ENCODE measurements around the gene REEP6. TPM values are rescaled to one million over a fixed set of nuclear protein-coding genes. Genes with fewer than 3 reads are reported as not detected.
A peak's percentile ranks its signal among the peaks of the same experiment; 100 is the strongest.

REEP6 gene
- total and polyA plus RNA-seq, 10 donors, result 0.65 to 2.6 (median 1.6) TPM; not detected in 1

GRCh38 chr19:1466461-1467214 is 24.3 kb upstream of the REEP6 start:
- TF ChIP-seq CTCF (IDR thresholded peaks at IDR 0.05 in 8 of 11, conservative IDR thresholded peaks at IDR 0.05 in 3 of 11) (no peak), POLR2A (IDR thresholded peaks at IDR 0.05) (no peak), POLR2AphosphoS5 (IDR thresholded peaks at IDR 0.05) (no peak)
- WGBS, 5 donors, result 13 to 34% (median 27%) methylated on average over 18 to 70 of the region's 70 CpGs
- Histone ChIP-seq H3K36me3 (peaks cover 0 to 16% (median 0%) of the 10 kb centered on the region in 6 donors), H3K4me3 (peak overlapping the region in 1 of 8 donors; percentile 72), H3K9me3 (no peaks in the 10 kb centered on the region), H3K4me1 (peaks cover 48 to 67% (median 63%) of the 10 kb centered on the region in 6 donors), H3K27ac (no peak overlapping the region), H3K27me3 (replicated peaks in 1 of 7) (peaks cover 21 to 74% (median 70%) of the 10 kb centered on the region in 7 donors)
- no peak for DNase-seq
- intact Hi-C loops (cut with DNase I; ENCODE audit: low total_unique reads), result no loop called here

DNA sequence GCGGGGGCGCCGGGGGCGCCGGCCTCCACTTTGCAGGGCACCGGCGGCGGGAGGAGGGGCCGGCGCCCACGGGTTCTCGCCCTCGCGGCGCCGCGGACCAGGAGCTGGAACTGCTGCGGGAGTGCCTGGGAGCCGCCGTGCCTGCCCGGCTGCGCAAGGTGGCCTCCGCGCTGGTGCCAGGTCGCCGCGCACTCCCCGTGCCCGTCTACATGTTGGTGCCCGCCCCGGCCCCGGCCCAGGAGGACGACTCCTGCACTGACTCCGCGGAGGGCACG is 23.8 kb upstream of the REEP6 start:
- no peak for DNase-seq
- no peak for TF ChIP-seq POLR2A (IDR thresholded peaks at IDR 0.05)
- TF ChIP-seq CTCF (IDR thresholded peaks at IDR 0.05 in 8 of 11, conservative IDR thresholded peaks at IDR 0.05 in 3 of 11), result no peak
- no peak for TF ChIP-seq POLR2AphosphoS5 (IDR thresholded peaks at IDR 0.05)
- Histone ChIP-seq H3K36me3 (peaks cover 0 to 12% (median 0%) of the 10 kb centered on the region in 6 donors), H3K4me3 (peak overlapping the region in 3 of 8 donors; percentile 4 to 72 (median 50)), H3K27ac (no peak overlapping the region), H3K27me3 (replicated peaks in 1 of 7) (peaks cover 21 to 79% (median 75%) of the 10 kb centered on the region in 7 donors), H3K9me3 (no peaks in the 10 kb centered on the region), H3K4me1 (peaks cover 50 to 72% (median 68%) of the 10 kb centered on the region in 6 donors)
- 0 to 6% (median 4%) methylated on average over 3 to 36 of the region's 36 CpGs for WGBS, 5 donors
- intact Hi-C loops (cut with DNase I; ENCODE audit: low total_unique reads), result no loop called here

DNA sequence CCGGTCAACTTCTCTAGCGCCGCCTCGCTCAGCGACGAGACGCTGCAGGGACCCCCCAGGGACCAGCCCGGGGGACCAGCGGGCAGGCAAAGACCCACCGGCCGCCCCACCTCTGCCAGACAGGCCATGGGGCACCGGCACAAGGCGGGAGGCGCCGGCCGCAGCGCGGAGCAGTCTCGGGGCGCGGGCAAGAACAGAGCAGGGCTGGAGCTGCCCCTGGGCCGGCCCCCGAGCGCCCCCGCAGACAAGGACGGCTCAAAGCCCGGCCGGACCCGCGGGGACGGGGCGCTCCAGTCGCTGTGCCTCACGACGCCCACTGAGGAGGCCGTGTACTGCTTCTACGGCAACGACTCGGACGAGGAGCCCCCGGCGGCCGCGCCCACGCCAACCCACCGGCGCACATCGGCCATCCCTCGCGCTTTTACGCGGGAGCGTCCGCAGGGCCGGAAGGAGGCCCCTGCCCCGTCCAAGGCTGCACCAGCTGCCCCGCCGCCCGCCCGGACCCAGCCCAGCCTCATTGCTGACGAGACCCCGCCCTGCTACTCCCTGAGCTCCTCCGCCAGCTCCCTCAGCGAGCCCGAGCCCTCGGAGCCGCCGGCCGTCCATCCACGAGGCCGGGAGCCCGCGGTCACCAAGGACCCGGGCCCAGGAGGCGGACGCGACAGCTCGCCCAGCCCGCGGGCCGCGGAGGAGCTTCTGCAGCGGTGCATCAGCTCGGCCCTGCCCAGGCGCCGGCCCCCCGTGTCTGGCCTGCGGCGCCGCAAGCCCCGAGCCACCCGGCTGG is 23.3 kb upstream of the REEP6 start:
- TF ChIP-seq CTCF (IDR thresholded peaks at IDR 0.05 in 8 of 11, conservative IDR thresholded peaks at IDR 0.05 in 3 of 11) (no peak), POLR2AphosphoS5 (IDR thresholded peaks at IDR 0.05) (no peak), POLR2A (IDR thresholded peaks at IDR 0.05) (no peak)
- no peak overlapping the region for H3K27ac ChIP-seq
- 0 to 4% (median 3%) methylated on average over 6 to 92 of the region's 92 CpGs for WGBS, 5 donors
- intact Hi-C loops (cut with DNase I; ENCODE audit: low total_unique reads), result no loop called here
- H3K4me1 ChIP-seq, result peaks cover 50 to 77% (median 70%) of the 10 kb centered on the region in 6 donors
- peak; percentile 67 for DNase-seq
- H3K9me3 ChIP-seq, result no peaks in the 10 kb centered on the region
- H3K27me3 ChIP-seq (replicated peaks in 1 of 7), result peaks cover 21 to 85% (median 80%) of the 10 kb centered on the region in 7 donors
- H3K4me3 ChIP-seq, result peak overlapping the region in 4 of 8 donors; percentile 4 to 72 (median 46)
- H3K36me3 ChIP-seq, result peaks cover 0 to 12% (median 0%) of the 10 kb centered on the region in 6 donors
